Right forelimb (tissue), 1 donor: ENCODE results near the gene CDH16.
"Not testable (repeated sequence)": the region's sequence is repeated elsewhere in the genome, so short reads cannot be mapped to it uniquely, and the experiment has no call there.

Experiments
- DNase-seq: peaks from one replicate; pipeline ENCODE4 v3.0.0-alpha.2; 2018

CDH16 gene

GRCh38 chr16:66891797-66892196 lies 26.9 kb downstream of the CDH16 start:
- DNase-seq = no peak

- DNase-seq = no peak
Measured at GRCh38 chr16:66891360-66891759, 27.3 kb downstream of the CDH16 start.

GRCh38 chr16:66890799-66891198 lies 27.9 kb downstream of the CDH16 start:
- no peak for DNase-seq

GRCh38 chr16:66889622-66890021 lies 29.1 kb downstream of the CDH16 start:
- no peak for DNase-seq

- DNase-seq = no peak
Measured at GRCh38 chr16:66888647-66889615, 29.8 kb downstream of the CDH16 start.

- DNase-seq = no peak
Measured at GRCh38 chr16:66886914-66887313, 31.8 kb downstream of the CDH16 start.

GRCh38 chr16:66886321-66886720 lies 32.4 kb downstream of the CDH16 start:
- DNase-seq = no peak

- no peak for DNase-seq
Measured at GRCh38 chr16:66885491-66885890, 33.2 kb downstream of the CDH16 start.

GRCh38 chr16:66882702-66883101 lies 36.0 kb downstream of the CDH16 start:
- DNase-seq = no peak

GRCh38 chr16:66881964-66882508 lies 36.6 kb downstream of the CDH16 start:
- DNase-seq = no peak

- DNase-seq = no peak
Measured at GRCh38 chr16:66881560-66881959, 37.1 kb downstream of the CDH16 start.

GRCh38 chr16:66881014-66881417 lies 37.7 kb downstream of the CDH16 start:
- no peak for DNase-seq

- peak; percentile 93 for DNase-seq
Measured at GRCh38 chr16:66880288-66881013, 38.2 kb downstream of the CDH16 start, which contains the start of gene PDP2. TSS of gene PDP2 (plus strand) at chr16:66880515. CDS start at chr16:66884285, 3,770 bp downstream.

- DNase-seq = no peak
Measured at GRCh38 chr16:66878067-66878466, 40.6 kb downstream of the CDH16 start.

GRCh38 chr16:66874079-66874775 lies 44.5 kb downstream of the CDH16 start:
- DNase-seq = no peak

- no peak for DNase-seq
Measured at GRCh38 chr16:66873685-66874055, 45.0 kb downstream of the CDH16 start.

- DNase-seq = peak; percentile 88
Measured at GRCh38 chr16:66872943-66873684, 45.6 kb downstream of the CDH16 start.

- no peak for DNase-seq
Measured at GRCh38 chr16:66872559-66872942, 46.1 kb downstream of the CDH16 start.

GRCh38 chr16:66871840-66872239 lies 46.8 kb downstream of the CDH16 start:
- DNase-seq = no peak

GRCh38 chr16:66871363-66871762 lies 47.3 kb downstream of the CDH16 start:
- not testable (repeated sequence) for DNase-seq

- no peak for DNase-seq
Measured at GRCh38 chr16:66869424-66869823, 49.3 kb downstream of the CDH16 start.

GRCh38 chr16:66863707-66864106 lies 55.0 kb downstream of the CDH16 start:
- DNase-seq = no peak
